ENCODE measurements around the gene ZIC1. TPM values are rescaled to one million over a fixed set of nuclear protein-coding genes. Genes with fewer than 3 reads are reported as not detected.

The ZIC1 gene
- total RNA-seq, 1 experiment from 2014 or later, result 0.36 TPM

GRCh38 chr3:147364771-147365170, 44.4 kb upstream of the ZIC1 start:
- ATAC-seq (no peak), DNase-seq (ENCODE audit: low read depth, low spot score) (no peak)
- Histone ChIP-seq H3K4me3 (ENCODE audit: low read depth in 2 of 2, low read length in 2 of 2) (no peak overlapping the region), H3K9me3 (ENCODE audit: control insufficient read depth, insufficient read depth, low read depth, low read length) (no peaks in the 10 kb centered on the region), H3K36me3 (ENCODE audit: control insufficient read depth, insufficient read depth, low read length) (no peaks in the 10 kb centered on the region), H3K4me1 (ENCODE audit: control insufficient read depth, insufficient read depth, low read length) (no peaks in the 10 kb centered on the region), H3K27me3 (ENCODE audit: control insufficient read depth, insufficient read depth, low read length) (peaks cover 35% of the 10 kb centered on the region), H3K27ac (ENCODE audit: low read length) (no peak overlapping the region)
- no peak for TF ChIP-seq CTCF (IDR thresholded peaks at IDR 0.05)
- no peak for TF ChIP-seq POLR2AphosphoS5 (IDR thresholded peaks at IDR 0.05; ENCODE audit: low read depth, low read length)
- no peak for TF ChIP-seq SIN3A (IDR thresholded peaks at IDR 0.05; ENCODE audit: borderline replicate concordance, insufficient read depth, low read depth, low read length)
- TF ChIP-seq, protein P1, sequence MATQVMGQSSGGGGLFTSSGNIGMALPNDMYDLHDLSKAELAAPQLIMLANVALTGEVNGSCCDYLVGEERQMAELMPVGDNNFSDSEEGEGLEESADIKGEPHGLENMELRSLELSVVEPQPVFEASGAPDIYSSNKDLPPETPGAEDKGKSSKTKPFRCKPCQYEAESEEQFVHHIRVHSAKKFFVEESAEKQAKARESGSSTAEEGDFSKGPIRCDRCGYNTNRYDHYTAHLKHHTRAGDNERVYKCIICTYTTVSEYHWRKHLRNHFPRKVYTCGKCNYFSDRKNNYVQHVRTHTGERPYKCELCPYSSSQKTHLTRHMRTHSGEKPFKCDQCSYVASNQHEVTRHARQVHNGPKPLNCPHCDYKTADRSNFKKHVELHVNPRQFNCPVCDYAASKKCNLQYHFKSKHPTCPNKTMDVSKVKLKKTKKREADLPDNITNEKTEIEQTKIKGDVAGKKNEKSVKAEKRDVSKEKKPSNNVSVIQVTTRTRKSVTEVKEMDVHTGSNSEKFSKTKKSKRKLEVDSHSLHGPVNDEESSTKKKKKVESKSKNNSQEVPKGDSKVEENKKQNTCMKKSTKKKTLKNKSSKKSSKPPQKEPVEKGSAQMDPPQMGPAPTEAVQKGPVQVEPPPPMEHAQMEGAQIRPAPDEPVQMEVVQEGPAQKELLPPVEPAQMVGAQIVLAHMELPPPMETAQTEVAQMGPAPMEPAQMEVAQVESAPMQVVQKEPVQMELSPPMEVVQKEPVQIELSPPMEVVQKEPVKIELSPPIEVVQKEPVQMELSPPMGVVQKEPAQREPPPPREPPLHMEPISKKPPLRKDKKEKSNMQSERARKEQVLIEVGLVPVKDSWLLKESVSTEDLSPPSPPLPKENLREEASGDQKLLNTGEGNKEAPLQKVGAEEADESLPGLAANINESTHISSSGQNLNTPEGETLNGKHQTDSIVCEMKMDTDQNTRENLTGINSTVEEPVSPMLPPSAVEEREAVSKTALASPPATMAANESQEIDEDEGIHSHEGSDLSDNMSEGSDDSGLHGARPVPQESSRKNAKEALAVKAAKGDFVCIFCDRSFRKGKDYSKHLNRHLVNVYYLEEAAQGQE (IDR thresholded peaks at IDR 0.05; ENCODE audit: insufficient read depth in 1 of 2, low read depth in 2 of 2, low read length in 1 of 2), result no peak
- TF ChIP-seq TCF7L2 (IDR thresholded peaks at IDR 0.05; ENCODE audit: low read depth, low read length), result no peak
- no TSS peak for BruUV-seq (replicated peaks)
- intact Hi-C loops (cut with micrococcal nuclease; ENCODE audit: unreplicated experiment) (no loop called here), in situ Hi-C loops (cut with HindIII; ENCODE audit: low pct_unique_long_range_greater_than_20kb, low sequenced_read_pairs) (no loop called here)
- ChIA-PET CTCF (no interaction called here), POLR2A (no interaction called here)

DNA sequence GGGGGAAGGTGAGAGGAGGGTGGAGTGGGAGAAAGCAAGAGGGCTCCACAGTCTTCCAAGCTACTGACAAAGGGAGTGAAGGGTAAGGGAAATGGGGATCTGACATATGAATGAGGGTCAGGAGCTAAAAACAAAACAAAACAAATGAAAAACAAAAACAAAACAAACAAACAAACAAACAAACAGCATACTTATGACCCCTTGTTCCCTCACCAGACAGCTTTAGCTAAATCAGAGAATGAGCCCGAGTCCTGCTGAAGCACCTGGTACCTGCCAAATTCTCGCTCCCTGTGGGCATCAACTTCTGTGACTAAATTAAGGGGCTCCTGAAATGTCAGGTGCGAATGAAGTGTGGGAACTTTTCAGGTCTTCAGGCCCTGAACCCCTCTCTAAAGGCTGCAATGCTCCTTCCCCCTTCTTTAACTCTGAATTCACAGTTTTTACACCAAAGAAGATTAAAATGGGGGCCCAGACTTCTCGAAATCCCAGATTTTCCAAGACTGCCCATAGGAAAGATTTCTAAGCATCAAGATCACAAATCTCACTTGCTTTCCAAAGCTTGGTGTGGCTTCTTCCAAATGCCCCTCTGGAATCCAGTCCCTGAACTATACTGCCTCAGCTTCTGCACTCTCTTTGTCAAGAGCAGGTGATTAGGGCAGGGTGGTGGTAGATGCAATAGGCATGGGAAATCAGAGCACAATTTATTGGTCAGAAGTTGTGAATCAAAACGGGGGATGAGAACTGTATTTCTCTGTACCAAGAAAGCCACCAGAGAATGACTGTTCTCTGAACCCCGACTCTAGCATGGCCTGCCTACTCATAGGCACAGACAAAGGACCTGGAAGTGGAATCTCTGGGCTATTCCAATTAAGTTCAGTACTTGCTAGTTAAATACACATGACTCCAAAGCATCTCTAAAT, 43.7 kb upstream of the ZIC1 start:
- in situ Hi-C loops (cut with HindIII; ENCODE audit: low pct_unique_long_range_greater_than_20kb, low sequenced_read_pairs), result no loop called here
- POLR2A ChIA-PET, result no interaction called here
- DNase-seq (ENCODE audit: low read depth, low spot score) (no peak), ATAC-seq (no peak)
- Histone ChIP-seq H3K4me3 (ENCODE audit: low read depth in 2 of 2, low read length in 2 of 2) (no peak overlapping the region), H3K36me3 (ENCODE audit: control insufficient read depth, insufficient read depth, low read length) (no peaks in the 10 kb centered on the region), H3K4me1 (ENCODE audit: control insufficient read depth, insufficient read depth, low read length) (no peaks in the 10 kb centered on the region), H3K27ac (ENCODE audit: low read length) (no peak overlapping the region), H3K9me3 (ENCODE audit: control insufficient read depth, insufficient read depth, low read depth, low read length) (no peaks in the 10 kb centered on the region), H3K27me3 (ENCODE audit: control insufficient read depth, insufficient read depth, low read length) (peaks cover 38% of the 10 kb centered on the region)
- no TSS peak for BruUV-seq (replicated peaks)
- intact Hi-C loops (cut with micrococcal nuclease; ENCODE audit: unreplicated experiment), result no loop called here
- TF ChIP-seq TCF7L2 (IDR thresholded peaks at IDR 0.05; ENCODE audit: low read depth, low read length) (no peak), SIN3A (IDR thresholded peaks at IDR 0.05; ENCODE audit: borderline replicate concordance, insufficient read depth, low read depth, low read length) (no peak), CTCF (IDR thresholded peaks at IDR 0.05) (no peak), POLR2AphosphoS5 (IDR thresholded peaks at IDR 0.05; ENCODE audit: low read depth, low read length) (no peak)
- TF ChIP-seq, protein P1 (IDR thresholded peaks at IDR 0.05; ENCODE audit: insufficient read depth in 1 of 2, low read depth in 2 of 2, low read length in 1 of 2), result no peak
- CTCF ChIA-PET, result no interaction called here
